Activated CD8-positive, alpha-beta T cell treated with anti-CD3 and anti-CD28 coated beads for 36 hours (primary cell): ENCODE results near the gene KRTAP2-2. TPM values are rescaled to one million over a fixed set of nuclear protein-coding genes. Genes with fewer than 3 reads are reported as not detected.
"Not testable (repeated sequence)": the region's sequence is repeated elsewhere in the genome, so short reads cannot be mapped to it uniquely, and the experiment has no call there.

Experiments
- ATAC-seq: fragments of 200-7000 bp; cut with Tn5 transposase; one replicate; pipeline ENCODE4 v1.10.0; 2021; ENCODE audit warnings: mild to moderate bottlenecking, moderate library complexity
- CTCF ChIA-PET: fragments of 350-600 bp; sonication (Branson Sonifier 250); formaldehyde crosslinking; loops from one replicate; lab custom pipeline; 2021; ENCODE audit warnings: antibody characterized with exemption; lab: Charles Lee
- POLR2A ChIA-PET: fragments of 350-600 bp; sonication (Branson Sonifier 250); formaldehyde crosslinking; loops from one replicate; lab custom pipeline; 2021; ENCODE audit warnings: antibody characterized with exemption; lab: Charles Lee
- DNase-seq: peaks from one replicate; pipeline ENCODE4 v3.0.0-alpha.2; 2020
- H3K27ac Mint-ChIP-seq: one replicate; pipeline ENCODE4 v1.8.0; 2021; ENCODE audit warnings: mild to moderate bottlenecking, mixed read lengths
- H3K27me3 Mint-ChIP-seq: one replicate; pipeline ENCODE4 v1.8.0; 2021; ENCODE audit warnings: mixed read lengths
- H3K36me3 Mint-ChIP-seq: one replicate; pipeline ENCODE4 v1.8.0; 2021; ENCODE audit warnings: low read depth, mixed read lengths
- H3K4me1 Mint-ChIP-seq: one replicate; pipeline ENCODE4 v1.8.0; 2021; ENCODE audit warnings: low read depth, mixed read lengths
- H3K4me3 Mint-ChIP-seq: one replicate; pipeline ENCODE4 v1.8.0; 2021; ENCODE audit warnings: mild to moderate bottlenecking, moderate library complexity, mixed read lengths
- H3K9me3 Mint-ChIP-seq: one replicate; pipeline ENCODE4 v1.8.0; 2021; ENCODE audit warnings: mixed read lengths
- CTCF ChIP-seq: fragments of 200-600 bp; IDR thresholded peaks from one replicate; pipeline ENCODE4 v1.8.0; 2022; ENCODE audit warnings: antibody characterized with exemption, mild to moderate bottlenecking
- intact Hi-C: fragments of 100-400 bp; cut with micrococcal nuclease; formaldehyde crosslinking; loops from one replicate; pipeline ENCODE4 v1.10.0; 2022
- total RNA-seq, 2 experiments: library from RNA; stranded (reverse); gene quantifications; one replicate each; pipeline ENCODE4 v1.2.3, GENCODE V29; 2021

KRTAP2-2 gene
- total RNA-seq, 2 experiments from 2014 or later, result not detected

GRCh38 chr17:41060052-41060604 is 5.1 kb upstream of the KRTAP2-2 start, which contains the start of gene KRTAP2-3:
Gene KRTAP2-3, minus strand, starts transcription at chr17:41060114. Its CDS starts 64 bp downstream, at chr17:41060050.
- no peak within 1 kb of the TSS for H3K27ac Mint-ChIP-seq
- H3K9me3 Mint-ChIP-seq, result no peaks in the 10 kb centered on the region
- H3K4me1 Mint-ChIP-seq, result no peaks in the 10 kb centered on the region
- no peaks in the 10 kb centered on the region for H3K36me3 Mint-ChIP-seq
- DNase-seq (no peak), ATAC-seq (no peak)
- CTCF ChIA-PET, result no interaction called here
- TF ChIP-seq CTCF, result no peak
- intact Hi-C loops, result no loop called here
- POLR2A ChIA-PET, result interaction anchor here (1.0 kb wide), 1 partner anchor 41 kb away, joined by 3 read pairs; no protein-coding TSS in a partner anchor
- H3K4me3 Mint-ChIP-seq, result no peak within 1 kb of the TSS
- H3K27me3 Mint-ChIP-seq, result peaks cover 32% of the 10 kb centered on the region

- DNase-seq, H3K4me3 Mint-ChIP-seq, intact Hi-C loops, H3K4me1 Mint-ChIP-seq, H3K36me3 Mint-ChIP-seq, H3K9me3 Mint-ChIP-seq, ATAC-seq, H3K27ac Mint-ChIP-seq: not testable (repeated sequence)
- CTCF ChIA-PET, result interaction anchor here (0.8 kb wide), 1 partner anchor 21 kb away, joined by 3 read pairs; no protein-coding TSS in a partner anchor
- POLR2A ChIA-PET, result interaction anchor here (1.0 kb wide), 1 partner anchor 40 kb away, joined by 3 read pairs; no protein-coding TSS in a partner anchor
- H3K27me3 Mint-ChIP-seq, result peaks cover 32% of the 10 kb centered on the region
Observed at GRCh38 chr17:41059276-41060051, 4.4 kb upstream of the KRTAP2-2 start.

GRCh38 chr17:41058741-41059140 is 3.7 kb upstream of the KRTAP2-2 start:
- no peak for DNase-seq
- no peaks in the 10 kb centered on the region for H3K9me3 Mint-ChIP-seq
- intact Hi-C loops, result no loop called here
- H3K27ac Mint-ChIP-seq, result no peak overlapping the region
- ChIA-PET POLR2A (no interaction called here), CTCF (interaction anchor here (0.8 kb wide), 1 partner anchor 20 kb away, joined by 3 read pairs; no protein-coding TSS in a partner anchor)
- H3K36me3 Mint-ChIP-seq, result no peaks in the 10 kb centered on the region
- no peaks in the 10 kb centered on the region for H3K4me1 Mint-ChIP-seq
- H3K27me3 Mint-ChIP-seq, result peaks cover 33% of the 10 kb centered on the region
- no peak for ATAC-seq
- TF ChIP-seq CTCF, result no peak
- H3K4me3 Mint-ChIP-seq, result no peak overlapping the region

- H3K9me3 Mint-ChIP-seq, result no peaks in the 10 kb centered on the region
- ChIA-PET CTCF (no interaction called here), POLR2A (no interaction called here)
- H3K27ac Mint-ChIP-seq, result no peak overlapping the region
- ATAC-seq (no peak), DNase-seq (no peak)
- H3K4me1 Mint-ChIP-seq, result no peaks in the 10 kb centered on the region
- H3K36me3 Mint-ChIP-seq, result no peaks in the 10 kb centered on the region
- no peak for TF ChIP-seq CTCF
- no peak overlapping the region for H3K4me3 Mint-ChIP-seq
- intact Hi-C loops, result no loop called here
- H3K27me3 Mint-ChIP-seq, result peaks cover 34% of the 10 kb centered on the region
Observed at GRCh38 chr17:41057547-41057946, 2.5 kb upstream of the KRTAP2-2 start.

- H3K27ac Mint-ChIP-seq, H3K36me3 Mint-ChIP-seq, H3K9me3 Mint-ChIP-seq, intact Hi-C loops, POLR2A ChIA-PET, ATAC-seq, CTCF ChIA-PET, H3K4me1 Mint-ChIP-seq, H3K4me3 Mint-ChIP-seq, DNase-seq: not testable (repeated sequence)
- peaks cover 21% of the 10 kb centered on the region for H3K27me3 Mint-ChIP-seq
Observed at GRCh38 chr17:41054556-41054955, 474 bp downstream of the KRTAP2-2 start.

GRCh38 chr17:41054025-41054424 is 1.0 kb downstream of the KRTAP2-2 start:
- intact Hi-C loops, result no loop called here
- ATAC-seq (no peak), DNase-seq (no peak)
- H3K9me3 Mint-ChIP-seq, result no peaks in the 10 kb centered on the region
- H3K4me3 Mint-ChIP-seq, result no peak overlapping the region
- no peaks in the 10 kb centered on the region for H3K4me1 Mint-ChIP-seq
- no peak overlapping the region for H3K27ac Mint-ChIP-seq
- ChIA-PET POLR2A (no interaction called here), CTCF (no interaction called here)
- peaks cover 18% of the 10 kb centered on the region for H3K27me3 Mint-ChIP-seq
- H3K36me3 Mint-ChIP-seq, result no peaks in the 10 kb centered on the region
- TF ChIP-seq CTCF, result no peak
